GM21717 (cell line): ENCODE measurements around the gene BICC1.

ENCODE experiments used
- ATAC-seq: cut with Tn5 transposase; IDR thresholded peaks from one replicate; pipeline ENCODE4 v1.9.1; 2021; ENCODE audit warnings: mild to moderate bottlenecking, moderate library complexity; ENCODE audit not compliant: unreplicated experiment

BICC1 gene

GRCh38 chr10:58515291-58515941 is 2.7 kb downstream of the BICC1 start:
- ATAC-seq, result no peak

- ATAC-seq, result no peak
Measured at GRCh38 chr10:58516119-58516518, 3.4 kb downstream of the BICC1 start.

DNA sequence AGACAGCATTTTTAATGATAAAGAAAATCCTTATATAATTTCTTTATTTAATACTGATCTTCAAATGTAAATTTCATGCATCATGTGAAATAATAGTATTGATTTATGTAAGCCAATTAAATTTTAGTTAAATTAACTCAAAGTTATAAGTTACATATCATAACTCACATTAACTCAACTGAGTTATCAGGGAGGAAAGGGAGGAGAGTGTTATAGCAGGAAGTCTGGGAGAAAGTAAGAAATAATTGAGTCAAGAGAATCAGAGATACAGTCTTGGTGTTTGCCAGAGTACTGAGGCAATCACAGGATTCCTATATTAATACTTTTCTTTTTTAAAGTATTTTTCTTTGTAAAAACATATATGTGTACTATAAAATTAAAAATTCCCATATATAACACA is 4.0 kb downstream of the BICC1 start:
- no peak for ATAC-seq

DNA sequence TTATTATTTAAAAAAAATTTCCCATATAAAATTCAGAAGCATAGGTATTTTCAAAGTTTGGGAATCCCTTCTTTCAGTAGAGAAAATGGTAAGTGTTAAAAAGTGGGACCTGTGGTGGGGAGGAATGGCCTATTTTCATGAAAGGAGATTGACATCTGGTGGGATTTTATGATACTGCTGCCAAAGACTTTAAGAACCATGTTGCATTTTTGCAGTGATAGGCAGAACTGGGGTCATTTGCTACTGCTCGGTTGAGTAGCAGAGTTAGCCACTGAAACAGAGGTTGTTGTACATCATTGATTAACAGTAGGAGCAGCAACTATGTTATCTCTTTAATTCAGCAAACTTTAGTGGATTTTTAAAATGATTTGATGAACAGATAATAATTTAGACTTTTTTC is 4.4 kb downstream of the BICC1 start:
- no peak for ATAC-seq

GRCh38 chr10:58517491-58518355 is 5.1 kb downstream of the BICC1 start:
- no peak for ATAC-seq

DNA sequence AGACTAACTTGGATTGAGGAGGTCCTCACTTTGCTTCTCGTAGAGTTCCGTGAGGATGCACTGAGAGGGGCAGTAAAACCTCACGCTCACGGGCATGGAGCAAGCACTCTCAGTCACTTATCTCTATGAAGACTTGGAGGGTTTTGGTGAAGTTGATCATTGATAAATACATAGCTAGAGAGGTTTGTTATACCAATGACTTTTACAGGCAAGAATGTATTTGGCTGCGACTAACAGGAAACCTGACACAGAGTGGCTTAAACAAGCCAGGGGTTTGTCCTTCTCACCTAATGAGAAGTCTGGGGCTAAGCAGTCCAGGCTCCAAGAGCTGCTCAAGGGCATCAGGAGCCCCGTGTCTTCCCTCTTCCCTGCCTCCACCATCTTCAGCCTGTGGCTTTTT is 6.1 kb downstream of the BICC1 start:
- no peak for ATAC-seq

GRCh38 chr10:58529077-58529728 is 16.5 kb downstream of the BICC1 start:
- ATAC-seq, result no peak

DNA sequence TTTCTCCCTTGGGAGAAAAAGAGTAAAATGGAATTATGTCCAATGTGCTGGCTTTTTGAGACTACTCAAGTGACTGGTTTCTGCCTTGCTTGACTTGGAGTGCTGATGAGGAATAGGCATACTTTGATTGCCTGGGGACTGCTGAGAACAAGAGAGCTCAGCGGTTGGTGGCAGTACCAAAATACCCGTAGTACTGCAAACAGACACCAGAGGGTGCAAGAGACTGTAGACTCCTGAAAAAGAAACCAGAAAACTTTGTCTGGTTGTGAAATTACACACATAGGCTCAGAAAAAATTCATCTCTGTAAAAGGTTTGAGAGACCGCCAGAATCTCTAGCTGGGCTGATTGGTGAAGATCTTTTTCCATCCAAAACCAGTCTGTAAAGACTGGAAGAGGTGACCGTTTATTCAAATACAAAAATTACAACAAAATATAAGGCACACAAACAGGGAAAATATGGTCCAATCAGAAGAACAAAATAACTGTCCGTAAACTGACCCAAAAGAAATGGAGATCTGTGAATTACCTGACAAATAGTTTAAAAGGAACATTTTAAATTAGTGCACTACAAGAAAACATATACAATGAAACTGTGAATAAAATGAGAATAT is 18.5 kb downstream of the BICC1 start:
- peak; percentile 98 for ATAC-seq

- no peak for ATAC-seq
Measured at GRCh38 chr10:58535311-58535710, 22.6 kb downstream of the BICC1 start.

GRCh38 chr10:58543141-58543540 is 30.5 kb downstream of the BICC1 start:
- no peak for ATAC-seq

GRCh38 chr10:58544135-58544534 is 31.5 kb downstream of the BICC1 start:
- no peak for ATAC-seq

DNA sequence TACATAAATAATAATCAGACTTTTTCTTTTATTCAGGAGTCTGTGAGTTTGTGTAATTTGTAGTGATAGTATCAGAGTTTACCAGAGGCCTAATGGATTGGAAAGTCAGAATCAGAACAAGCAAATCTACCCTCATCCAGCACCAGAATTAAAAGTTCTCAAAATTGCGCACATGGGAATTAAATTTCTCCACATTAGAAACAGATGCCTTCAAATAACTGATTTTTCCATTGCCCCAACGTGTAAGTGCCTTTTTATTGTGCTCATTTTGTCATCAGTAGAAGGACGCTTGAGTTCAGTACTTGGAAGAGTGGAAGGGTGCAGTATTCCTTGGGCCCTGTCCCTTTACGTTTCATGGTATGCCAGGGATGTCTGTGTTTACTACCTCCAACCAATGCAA is 32.8 kb downstream of the BICC1 start:
- no peak for ATAC-seq

- ATAC-seq, result no peak
Measured at GRCh38 chr10:58546137-58546536, 33.5 kb downstream of the BICC1 start.

DNA sequence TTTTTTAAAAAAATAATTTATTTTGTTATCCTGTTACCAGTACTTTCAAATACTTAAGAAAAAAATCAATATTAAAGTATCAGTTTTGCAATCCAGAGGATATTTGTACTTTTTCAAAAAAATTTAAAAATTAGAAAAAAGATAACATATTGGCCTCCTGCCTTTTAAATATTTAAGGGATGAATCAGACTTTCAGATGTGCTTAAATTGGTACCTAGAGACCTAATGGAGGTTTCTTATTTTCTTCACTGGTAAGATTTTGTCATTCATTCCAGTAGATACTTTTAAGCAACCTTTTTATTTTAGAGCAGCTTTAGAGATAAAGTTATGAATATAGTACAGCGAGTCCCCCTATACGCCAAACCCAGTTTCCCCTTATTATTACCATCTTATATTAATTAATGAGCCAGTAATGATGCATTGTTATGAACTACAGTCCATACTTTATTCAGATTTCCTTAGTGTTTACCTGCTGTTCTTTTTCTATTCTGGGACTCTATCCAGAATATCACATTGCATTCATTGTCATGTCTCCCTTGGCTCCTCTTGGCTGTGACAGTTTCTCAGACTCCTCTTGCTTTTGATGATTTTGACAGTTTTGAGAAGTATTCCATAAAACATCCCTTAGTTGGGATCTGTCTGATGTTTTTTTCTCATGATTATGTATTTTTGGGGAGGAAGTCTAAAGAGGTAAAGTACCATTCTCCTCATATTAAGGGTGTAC is 34.2 kb downstream of the BICC1 start:
- no peak for ATAC-seq

GRCh38 chr10:58547963-58548362 is 35.3 kb downstream of the BICC1 start:
- ATAC-seq, result no peak

DNA sequence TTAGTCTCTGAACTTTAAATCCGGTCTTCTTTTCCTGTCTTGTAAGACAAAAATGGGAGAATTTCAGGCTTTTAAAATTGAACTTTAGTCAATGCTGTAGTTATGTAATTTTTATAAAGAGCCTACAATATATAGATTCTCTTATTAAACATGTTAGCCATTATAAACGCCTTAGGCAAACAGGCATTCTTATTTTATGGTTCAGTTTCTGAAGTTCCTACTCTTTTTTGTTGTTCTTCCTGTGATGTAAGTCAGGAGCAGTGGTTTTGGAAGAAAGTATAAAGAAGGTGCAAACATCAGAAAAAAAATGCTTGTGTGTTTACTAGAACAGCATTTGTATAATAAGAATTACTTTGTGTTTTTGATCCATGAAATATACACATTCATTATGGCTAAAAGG is 41.6 kb downstream of the BICC1 start:
- no peak for ATAC-seq

GRCh38 chr10:58555170-58555929 is 42.7 kb downstream of the BICC1 start:
- ATAC-seq, result no peak

DNA sequence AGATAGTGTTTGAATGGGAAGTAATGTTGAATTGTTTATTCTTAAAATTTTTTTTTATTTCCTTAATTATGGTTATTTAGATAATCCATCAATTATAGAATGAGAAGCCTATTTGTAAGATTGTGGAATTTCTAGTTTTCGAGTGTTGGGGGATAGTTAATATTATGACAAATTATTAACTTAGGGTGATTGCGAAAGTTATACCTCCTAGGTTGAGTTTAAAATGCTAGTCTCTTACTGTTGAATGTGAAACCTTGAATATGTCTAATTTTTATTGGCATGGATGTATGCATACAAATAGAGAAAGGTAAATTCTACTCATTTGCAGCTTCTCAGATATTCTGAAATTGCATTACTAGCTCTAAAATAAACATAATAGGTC is 43.2 kb downstream of the BICC1 start:
- no peak for ATAC-seq

DNA sequence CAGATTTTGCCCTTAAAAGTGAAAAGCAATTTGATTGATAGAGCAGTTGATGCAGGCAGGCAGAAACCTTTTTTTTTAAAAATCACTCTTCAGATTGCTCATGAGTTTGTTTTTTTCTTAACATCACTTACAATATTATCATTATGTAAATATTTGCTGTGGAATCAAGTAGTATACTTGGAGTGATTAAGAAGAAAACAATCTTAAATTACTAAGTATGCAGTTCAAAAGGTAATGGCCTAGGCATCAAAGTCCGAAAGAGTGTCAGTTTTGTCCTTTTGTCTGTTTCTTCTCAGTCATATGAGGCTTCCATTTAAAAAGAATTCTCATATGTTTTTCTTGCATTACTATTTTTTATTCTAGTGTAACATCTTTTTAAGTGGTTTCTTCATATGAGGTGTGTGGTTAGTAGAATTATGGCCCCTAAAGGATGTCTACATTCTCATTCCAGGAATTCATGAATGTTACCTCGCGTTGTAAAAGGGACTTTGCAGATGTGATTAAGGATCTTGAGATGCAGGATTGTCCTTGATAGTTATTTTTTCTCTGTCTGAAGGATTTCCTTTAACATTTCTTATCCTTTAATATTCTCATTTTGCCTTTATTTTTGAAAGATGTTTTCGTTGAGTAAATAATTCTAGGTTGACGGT is 44.0 kb downstream of the BICC1 start:
- ATAC-seq, result no peak

DNA sequence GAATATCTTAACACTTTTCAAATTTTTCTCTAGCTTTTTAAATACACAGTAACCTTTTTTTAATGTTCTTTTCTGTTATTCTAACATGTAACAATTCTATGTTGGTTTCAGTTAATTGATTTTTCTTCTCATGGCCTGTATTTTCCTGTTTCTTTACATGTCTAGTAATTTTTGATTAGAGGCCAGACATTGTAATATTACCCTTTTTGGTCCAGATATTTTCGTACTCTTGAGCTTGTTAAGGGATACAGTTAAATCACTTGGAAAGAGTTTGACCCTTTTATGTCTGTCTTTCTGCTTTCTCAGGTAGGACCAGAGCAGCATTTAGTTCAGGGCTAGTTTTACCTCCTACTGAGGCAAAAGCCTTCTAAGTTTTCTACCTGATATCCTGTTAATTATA is 45.0 kb downstream of the BICC1 start:
- no peak for ATAC-seq
